DND-41 (cell line): ENCODE results near the gene RPL21.

Experiments used
- EZH2 ChIP-seq: IDR thresholded peaks from 3 replicates; pipeline ENCODE4 v1.6.1; 2012; ENCODE audit warnings: borderline replicate concordance, low read depth, mild to moderate bottlenecking, moderate library complexity, low read length, inconsistent platforms; ENCODE audit not compliant: severe bottlenecking
- TF ChIP-seq, protein P1 (sequence below): IDR thresholded peaks from 2 replicates; pipeline ENCODE4 v1.5.1; 2012; ENCODE audit warnings: borderline replicate concordance, low read length, moderate library complexity, mild to moderate bottlenecking; ENCODE audit not compliant: poor library complexity, severe bottlenecking; ENCODE audit errors: extremely low read depth

- TF ChIP-seq, protein P1, sequence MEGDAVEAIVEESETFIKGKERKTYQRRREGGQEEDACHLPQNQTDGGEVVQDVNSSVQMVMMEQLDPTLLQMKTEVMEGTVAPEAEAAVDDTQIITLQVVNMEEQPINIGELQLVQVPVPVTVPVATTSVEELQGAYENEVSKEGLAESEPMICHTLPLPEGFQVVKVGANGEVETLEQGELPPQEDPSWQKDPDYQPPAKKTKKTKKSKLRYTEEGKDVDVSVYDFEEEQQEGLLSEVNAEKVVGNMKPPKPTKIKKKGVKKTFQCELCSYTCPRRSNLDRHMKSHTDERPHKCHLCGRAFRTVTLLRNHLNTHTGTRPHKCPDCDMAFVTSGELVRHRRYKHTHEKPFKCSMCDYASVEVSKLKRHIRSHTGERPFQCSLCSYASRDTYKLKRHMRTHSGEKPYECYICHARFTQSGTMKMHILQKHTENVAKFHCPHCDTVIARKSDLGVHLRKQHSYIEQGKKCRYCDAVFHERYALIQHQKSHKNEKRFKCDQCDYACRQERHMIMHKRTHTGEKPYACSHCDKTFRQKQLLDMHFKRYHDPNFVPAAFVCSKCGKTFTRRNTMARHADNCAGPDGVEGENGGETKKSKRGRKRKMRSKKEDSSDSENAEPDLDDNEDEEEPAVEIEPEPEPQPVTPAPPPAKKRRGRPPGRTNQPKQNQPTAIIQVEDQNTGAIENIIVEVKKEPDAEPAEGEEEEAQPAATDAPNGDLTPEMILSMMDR = no peak
- TF ChIP-seq EZH2 = no peak
These were observed 39.4 kb downstream of the RPL21 start for GRCh38 chr13:27290715-27291114.
